ENCODE data around the gene MLPH.
"Not testable (repeated sequence)": the region's sequence is repeated elsewhere in the genome, so short reads cannot be mapped to it uniquely, and the experiment has no call there.

The MLPH gene

DNA sequence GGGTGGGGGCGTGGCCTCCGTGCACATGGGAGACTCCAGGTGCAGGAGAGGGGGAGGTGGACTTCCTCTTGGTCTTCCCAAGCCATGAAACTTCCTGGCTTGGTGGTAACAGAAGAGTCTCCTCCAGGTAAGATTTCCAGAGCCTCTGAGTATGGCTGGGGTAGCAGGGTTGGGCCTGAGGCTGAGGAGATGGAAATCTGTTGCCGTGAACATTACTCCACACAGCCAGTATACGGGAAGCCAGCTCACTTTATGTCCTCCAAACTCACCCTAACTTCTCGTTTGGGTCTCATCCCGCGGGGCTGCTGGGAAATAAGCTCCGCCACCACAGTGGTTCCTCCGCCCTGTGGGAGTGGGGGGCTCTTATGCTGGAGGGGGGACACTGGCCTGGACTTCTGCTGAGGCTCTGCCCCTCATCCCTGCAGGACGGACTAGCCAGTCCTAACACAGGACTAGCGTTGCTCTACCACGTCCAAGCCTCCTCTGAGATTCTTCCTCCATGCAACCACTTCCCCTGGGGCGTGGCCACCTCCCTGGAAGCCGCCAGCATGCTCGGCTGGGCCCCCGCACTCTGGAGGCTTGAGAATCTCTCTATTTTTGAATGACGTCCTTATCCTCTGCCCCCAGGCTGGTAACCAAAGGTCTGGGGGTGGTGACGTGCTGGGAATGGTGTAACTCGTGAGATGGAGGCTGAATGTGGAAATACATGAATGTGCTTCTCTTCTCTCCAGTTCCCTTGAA is 104.3 kb downstream of the MLPH start:
- peak in 2 of 3 experiments; percentile 19 to 47 for DNase-seq

DNA sequence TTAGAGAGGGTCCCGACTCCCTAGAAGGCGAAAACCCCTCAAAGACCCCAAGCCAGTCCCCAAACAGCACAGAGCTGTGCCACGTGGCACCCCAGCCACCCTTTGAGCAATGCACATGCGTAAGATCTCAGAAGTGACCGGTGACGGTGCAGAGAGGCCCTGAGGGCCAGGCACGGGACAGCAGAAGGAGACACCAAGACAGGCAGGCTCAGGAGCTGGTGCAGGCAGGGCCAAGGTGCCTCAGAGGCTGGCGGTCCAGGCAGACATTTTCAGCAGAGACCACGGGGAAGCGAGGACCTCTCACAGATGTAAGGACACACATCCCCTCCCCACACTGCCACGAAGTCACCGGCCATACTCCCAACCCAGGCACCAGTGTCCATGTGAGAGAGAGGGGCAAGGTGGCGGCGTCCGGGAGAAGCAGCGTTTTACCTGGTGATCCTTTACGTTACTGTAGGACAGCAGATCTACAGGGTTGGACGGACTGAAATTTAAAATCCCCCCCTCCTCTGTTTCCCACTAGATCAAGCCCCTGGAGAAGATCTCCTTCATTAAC is 105.5 kb downstream of the MLPH start:
- no peak for DNase-seq

DNA sequence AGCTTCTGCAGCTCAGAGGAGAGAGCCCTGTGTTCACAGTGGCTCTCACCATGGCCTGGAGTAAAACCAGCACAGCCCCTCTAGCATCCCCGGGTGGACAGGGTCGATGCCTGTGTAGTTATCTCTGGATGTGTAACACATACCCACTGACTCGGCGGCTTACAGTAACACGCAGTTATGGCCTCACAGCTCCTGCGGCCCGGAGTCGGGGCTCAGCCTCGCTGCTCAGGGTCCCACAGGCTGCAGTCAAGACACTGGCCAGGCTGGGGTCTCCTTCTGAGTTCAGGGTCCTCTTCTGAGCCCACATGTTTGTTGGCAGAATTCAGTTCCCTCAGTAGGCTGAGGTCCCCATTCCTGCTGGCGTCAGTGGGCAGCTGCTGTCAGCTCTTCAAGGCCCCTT is 106.0 kb downstream of the MLPH start:
- DNase-seq, result no peak

DNA sequence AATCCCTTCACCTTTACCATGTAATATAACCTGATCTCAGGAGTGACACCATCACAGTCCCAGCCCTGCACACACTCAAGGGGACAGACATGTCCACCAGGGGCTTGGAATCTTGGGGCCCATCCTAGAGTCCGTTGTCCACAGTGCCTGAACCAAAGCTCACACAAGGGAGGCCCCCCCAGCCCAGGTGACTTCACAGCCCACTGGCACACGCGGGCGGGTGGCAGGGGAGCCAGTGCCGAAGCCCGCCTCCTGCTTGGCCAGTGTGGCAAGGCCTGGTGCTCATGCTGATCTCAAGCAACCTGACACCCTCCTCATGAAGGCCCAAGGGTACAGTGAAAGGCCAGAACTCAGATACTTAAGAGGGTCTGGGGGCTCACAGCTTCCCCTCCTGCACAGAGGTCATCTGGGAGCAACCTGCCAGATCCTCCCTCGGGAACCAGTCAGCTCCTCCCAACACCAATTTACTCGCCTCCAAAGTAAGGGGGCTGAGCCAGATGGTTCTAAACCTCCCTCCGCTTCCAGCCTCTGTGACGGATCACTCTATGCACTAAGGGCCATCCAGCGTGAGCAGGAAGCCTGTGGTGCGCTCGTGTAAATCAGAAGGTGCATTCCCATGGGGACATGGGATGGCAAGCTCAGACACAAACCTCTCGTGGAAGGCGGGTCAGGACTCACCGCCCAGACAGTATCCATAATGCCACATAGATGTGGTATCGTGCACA is 106.7 kb downstream of the MLPH start:
- peak in 1 of 3 experiments; percentile 63 for DNase-seq

DNA sequence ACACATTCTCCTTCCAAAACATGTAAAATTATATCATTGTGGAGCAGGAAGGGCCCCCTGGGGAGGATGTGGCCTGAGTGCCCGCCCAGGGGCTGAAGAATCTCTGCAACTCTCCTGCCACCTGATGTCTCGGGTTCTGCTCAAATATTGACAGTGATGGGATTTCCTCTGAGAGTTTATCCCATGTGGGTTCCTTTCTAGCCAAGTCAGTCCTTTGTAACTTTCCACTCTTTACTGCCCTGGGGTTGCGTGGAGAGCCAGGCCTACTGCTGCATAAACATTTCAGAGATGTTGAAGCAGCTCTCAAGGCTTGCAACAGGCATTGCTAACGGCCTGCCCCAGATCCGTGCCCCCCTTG is 107.4 kb downstream of the MLPH start:
- DNase-seq, result peak in 1 of 3 experiments; percentile 6

DNA sequence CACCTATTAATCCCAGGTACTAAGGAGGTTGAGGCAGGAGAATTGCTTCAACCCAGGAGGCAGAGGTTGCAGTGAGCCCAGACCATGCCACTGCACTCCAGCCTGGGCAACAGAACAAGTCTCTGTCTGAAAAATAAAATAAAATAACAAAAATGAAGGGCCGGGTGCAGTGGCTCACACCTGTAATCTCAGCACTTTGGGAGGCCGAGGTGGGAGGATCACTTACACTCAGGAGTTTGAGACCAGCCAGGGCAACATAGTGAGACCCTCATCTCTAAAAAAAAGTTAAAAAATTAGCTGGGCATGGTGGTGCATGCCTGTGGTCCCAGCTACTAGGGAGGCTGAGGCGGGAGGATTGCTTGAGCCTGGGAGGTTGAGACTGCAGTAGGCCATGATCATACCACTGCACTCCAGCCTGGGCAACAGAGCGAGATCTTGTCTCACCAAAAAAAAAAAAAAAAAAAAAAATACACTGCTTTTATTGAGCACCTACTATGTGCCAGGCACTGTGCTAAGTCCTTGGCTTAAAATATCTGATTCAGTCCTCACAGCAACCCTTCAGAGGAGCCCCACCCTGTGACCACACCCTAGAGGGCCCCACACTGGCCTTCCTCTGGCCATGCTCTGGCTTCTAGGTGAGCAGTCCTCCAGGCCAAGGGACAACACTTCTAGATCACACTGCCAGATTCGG is 108.9 kb downstream of the MLPH start:
- DNase-seq, result not testable (repeated sequence)

DNA sequence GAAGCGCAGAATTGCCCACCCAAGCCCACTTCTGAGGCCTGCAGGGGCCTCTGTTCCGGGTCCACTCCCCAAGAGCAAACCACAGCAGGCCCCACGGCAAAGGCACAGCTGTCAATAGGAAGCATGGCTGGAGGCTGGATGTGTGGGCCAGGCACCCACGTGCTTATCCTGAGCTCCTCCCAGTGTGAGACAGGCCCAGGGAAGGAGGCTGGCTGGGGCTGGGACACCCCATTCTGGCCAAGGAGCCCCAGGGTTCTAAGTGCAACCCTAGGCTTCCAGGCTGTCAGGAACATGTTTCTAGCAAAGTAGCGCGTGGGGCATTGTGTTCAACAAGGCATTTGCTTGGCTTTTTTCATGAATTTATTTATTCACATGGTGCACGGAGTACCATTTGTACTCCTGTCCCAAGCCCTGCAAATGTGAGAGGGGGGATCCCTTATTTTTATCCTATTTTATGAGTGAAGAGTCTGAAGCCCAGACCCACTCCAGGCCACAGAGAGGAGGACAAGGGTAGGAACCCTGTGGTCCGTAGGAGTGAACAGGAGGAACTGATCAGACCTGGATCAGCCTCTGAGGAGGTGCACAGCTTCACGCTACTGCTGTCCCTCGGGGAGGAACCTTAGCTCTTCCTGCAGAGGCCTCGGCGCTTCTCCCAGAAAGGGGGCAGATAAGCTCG is 109.6 kb downstream of the MLPH start:
- DNase-seq, result no peak

DNA sequence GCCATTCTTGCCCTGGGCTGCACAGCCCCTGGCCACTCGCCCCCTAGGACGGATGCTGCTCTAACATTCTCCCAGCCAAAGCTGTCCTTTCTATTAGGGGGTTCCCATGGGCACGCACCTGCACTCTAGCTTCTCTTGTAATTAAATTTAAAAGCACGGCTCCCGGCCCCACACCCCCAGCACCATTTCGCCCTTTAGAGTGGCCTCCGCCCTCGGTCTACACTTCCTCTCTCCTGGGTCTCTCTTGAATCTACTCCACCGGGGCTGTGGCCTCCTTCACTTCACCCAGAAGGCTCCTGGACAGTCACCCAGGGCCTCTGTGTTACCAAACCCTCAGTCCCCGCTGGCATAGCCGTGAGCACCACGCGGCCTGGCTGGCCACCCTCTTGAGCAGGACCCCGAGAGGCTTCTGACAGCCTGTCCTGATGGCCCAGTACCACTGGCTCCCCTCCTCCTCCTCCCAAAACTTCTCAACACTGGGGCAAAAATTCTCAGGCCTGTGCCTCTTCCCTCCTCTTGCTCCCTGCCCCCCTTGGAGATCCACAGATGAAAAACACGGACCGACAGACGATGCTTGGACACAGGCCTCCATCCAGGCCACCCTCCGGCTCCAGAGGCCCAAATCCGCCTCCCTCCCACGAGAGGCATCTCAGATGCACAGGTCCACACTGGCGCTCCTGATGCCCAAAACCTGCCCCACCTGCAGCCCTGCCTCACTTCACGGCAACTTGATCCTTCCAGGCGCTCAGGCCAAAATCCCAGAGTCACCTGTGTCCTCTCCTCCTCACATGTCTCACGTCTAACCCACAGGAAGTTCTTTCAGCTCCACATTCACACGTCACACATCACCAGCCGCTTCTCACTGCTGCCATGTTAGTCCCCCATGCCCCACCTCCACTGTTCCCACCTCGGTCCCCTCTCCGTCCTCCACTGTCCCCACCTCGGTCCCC is 110.4 kb downstream of the MLPH start:
- no peak for DNase-seq

DNA sequence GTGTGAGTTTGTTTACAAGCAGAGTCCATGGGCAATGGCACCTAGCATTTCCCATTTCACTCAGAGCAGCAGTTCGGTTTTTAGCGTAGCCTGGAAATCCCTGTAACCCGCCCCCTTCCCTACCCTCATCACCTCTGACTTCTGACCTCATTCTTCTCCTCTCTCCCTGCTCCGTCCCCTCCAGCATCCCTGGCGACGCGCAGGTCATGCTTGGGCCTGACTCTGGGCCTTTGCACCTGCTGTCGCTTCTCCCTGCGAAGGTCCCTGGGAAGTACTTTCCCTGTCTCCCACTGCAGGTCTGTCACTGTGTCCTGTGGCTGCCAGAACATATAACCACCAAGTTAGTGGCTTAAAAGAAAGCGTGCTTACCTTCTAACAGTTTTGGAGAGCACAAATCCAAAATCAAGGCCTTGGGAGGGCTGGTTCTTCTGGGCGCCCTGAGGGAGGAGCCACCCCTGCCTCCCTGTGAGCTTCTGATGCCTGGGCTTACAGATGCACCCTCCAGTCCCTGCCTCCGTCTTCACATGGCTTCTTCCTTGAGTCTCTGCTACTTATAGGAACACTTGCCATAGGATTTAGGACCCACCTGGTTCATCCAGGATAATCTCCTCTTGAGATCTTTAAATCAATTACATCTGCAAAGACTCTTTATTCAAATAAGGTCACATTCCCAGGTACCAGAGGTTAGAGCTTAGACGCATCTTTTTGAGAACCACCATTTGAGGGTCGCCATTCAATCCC is 111.6 kb downstream of the MLPH start:
- no peak for DNase-seq

DNA sequence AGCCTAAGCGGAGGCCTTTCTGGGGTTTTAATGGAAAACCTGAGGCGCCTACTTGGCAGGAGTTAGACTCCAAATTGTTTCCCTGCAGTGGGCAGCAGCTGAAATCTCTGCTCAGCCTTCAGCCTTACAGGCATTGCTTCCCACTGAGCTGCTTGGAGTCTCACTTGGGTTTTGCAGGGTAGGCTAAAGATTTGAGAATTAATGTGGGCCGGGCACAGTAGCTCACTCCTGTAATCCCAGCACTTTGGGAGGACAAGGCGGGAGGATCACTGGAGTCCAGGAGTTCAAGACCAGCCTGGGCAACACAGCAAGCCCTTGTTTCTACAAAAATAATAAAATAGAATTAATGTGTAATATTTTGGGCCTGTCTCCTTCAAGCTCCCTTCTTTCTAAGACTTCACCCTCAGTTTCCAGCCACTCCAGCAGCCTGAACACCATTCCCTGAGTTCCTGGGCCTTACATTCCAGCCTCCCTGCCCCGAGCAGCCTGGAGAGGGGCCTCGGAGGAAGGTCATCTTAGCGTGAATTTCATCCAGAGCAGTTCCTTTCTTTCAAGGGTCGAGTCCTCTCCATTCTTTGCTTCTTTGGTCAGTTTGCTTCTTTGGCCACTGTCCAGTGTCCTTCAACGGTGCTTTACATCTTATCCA is 112.5 kb downstream of the MLPH start:
- DNase-seq, result no peak

DNA sequence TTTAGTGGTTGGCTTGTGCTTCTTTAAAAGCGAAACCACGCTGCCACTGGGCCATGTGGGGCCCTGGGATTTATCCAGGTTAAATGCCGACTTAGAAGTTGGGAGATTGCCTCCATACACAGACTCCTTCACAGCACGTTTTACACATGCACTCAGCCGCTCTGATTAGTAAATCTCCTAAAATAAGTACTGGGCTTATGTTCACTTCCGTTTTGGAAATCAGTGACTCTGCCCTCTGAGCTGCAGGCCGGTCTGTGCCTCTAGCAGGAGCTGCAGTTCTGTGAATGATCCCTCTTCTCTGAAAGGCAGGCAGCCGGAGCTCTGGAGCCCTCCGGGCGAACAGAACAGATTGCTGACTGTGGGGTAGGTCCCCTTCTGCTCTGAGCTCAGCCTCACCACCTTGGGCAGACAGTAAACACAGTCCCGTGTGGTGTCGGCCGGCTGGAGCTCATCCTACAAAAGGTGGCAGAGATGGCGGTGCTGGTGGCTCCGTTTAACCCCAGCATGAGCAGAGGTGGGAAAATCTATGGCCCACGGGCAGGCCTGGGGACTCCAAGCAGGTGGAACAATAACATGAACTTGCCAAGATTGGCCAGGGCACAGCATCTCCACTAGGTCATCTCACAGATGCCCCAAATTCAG is 113.3 kb downstream of the MLPH start:
- no peak for DNase-seq

DNA sequence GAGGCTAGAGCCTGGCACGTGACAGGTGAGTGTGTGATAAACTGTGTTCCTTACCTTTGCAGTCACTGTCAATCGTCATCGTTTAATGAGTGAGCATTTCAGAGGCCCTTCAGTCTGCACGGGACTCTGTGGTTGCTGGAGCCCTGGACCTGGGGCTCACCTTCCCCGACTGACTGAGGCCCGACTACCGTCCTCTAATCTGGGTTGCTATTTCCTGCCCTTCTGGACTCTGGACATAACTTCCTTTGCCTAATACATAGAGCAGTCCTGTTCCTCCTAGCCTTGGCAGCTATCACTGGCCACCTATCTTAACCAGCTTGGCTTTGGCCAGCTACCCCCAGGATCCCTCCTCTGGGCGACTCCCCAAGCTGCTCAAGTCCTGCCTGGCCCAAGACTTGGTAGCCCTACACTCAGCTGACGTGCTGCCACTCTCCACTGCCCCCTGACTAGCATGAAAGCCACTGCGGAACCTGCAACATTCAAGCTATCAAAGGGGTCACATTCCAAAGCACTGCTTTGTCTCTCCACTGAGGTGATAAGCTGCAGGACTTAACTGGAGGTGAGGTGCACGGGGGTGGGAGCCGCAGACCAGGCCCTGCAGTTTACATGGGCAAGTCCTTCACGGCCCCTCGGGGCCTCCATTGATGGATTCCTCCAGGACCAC is 114.5 kb downstream of the MLPH start:
- no peak for DNase-seq

DNA sequence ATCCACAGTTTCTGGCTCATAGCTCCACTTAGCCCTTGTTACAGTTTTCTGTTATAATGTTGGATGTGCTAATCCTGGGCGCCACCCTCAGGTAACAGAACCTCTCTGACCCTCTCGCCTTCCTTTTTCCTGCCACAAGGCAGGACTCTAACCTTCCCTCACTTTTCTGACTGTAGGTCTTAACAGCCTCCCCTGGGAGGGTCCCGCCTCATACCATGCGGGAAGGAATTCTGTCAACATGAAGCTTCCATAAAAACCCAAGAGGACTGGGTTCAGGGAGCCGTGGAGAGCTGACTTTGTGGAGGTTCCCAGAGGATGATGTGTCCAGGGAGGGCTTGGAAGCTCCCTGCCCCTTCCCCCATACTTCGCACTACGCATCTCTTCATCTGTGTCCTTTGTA is 115.4 kb downstream of the MLPH start:
- DNase-seq, result no peak

DNA sequence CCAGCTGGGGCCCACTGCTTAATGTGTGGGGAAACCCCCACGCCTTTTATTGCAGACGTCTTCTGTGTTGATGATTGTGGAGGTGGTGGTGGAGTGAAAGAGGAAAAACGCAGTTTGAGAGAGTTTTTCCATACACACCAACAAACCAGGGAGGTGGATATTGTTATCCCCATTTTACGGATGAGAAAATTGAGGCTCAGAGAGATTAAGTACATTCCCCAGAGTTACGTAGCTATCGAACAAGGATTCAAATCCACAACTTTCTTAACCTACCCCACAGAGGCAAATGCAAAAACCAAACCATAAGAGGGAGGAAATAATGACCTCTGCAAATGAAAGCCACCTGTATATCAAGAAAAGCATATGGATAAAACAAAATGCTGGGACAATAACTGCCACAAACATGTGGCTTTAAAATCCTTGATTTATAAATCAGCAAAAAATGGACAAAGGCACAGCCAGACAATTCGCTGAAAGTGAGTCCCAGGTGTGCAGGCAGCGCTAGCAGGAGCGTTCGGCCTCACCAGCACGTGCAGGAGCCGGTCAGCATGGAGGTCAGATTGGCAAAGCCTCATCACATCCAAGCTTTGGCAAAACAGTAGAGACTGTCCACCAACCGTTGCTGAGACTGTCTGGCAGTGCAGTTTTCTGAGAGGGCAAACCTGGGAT is 116.1 kb downstream of the MLPH start:
- DNase-seq, result no peak

DNA sequence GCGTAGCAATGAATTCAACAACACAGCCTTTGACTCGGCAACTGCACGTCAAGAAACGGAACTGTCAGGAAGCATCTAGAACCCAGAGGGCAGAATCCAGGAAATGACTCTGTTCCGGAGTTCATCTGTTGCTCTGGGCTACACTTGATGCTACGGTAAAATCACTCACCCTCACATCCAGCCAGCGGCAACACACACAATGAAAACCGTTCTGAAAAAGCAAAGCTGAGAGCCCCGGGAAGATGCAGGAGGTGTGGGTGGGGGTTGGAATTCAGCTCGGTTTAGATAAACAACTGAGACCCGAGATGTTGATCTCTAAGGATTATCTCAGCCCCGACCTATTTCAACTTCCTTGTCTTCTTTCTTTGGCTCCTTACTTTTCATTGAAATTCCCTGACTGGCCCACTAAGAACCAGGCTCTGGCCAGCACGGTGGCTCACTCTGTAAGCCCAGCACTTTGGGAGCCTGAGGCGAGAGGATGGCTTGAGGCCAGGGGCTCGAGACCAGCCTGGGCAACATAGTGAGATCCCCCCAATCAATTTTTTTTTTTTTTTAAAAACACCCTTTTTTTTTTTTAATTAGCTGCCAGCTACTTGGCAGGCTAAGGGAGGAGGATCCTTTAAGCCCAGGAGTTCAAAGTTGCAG is 116.8 kb downstream of the MLPH start:
- DNase-seq, result no peak

DNA sequence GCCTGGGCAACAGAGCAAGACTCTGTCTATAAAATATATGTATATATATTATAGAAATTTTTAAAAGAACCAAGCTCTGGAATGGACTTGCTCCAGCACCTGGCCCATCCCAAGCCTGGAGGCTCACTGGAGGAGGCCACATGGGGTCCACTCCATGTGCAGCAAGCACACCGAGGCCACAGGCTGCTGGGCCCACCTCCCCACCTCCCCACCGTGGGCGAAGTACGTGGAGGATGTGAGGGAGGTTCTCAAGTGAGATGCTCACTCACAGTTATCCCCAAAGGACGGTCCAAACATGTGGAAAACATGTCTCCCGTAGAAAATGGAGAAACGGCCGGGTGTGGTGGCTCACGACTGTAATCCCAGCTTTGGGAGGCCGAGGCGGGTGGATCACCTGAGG is 117.3 kb downstream of the MLPH start:
- DNase-seq, result no peak

Measured in NCI-H1417 (cell line).